MM.1S (cell line): ENCODE measurements around the gene CDH1.

Experiments
- DNase-seq: peaks from one replicate; pipeline ENCODE4 v3.0.0-alpha.2; 2015
- H2AFZ ChIP-seq: fragments of 300-600 bp; sonication (generic); 2 replicates; pipeline ENCODE4 v1.6.0; 2016; ENCODE audit warnings: antibody characterized with exemption, low read length
- H3F3A ChIP-seq: fragments of 300-600 bp; sonication (generic); 2 replicates; pipeline ENCODE4 v1.6.1; 2016; ENCODE audit warnings: mild to moderate bottlenecking, antibody characterized with exemption, low read length, moderate library complexity, mixed read lengths; ENCODE audit not compliant: insufficient read depth
- H3K27ac ChIP-seq: fragments of 300-600 bp; sonication (generic); 2 replicates; pipeline ENCODE4 v1.5.1; 2016; ENCODE audit warnings: mild to moderate bottlenecking, low read length
- H3K27me3 ChIP-seq: fragments of 300-600 bp; sonication (generic); replicated peaks from 2 replicates; pipeline ENCODE4 v1.6.0; 2016; ENCODE audit warnings: low read length; ENCODE audit not compliant: insufficient read depth
- H3K36me3 ChIP-seq: fragments of 300-600 bp; sonication (generic); replicated peaks from 2 replicates; pipeline ENCODE4 v1.6.1; 2016; ENCODE audit warnings: mild to moderate bottlenecking, low read length, mixed read lengths; ENCODE audit not compliant: insufficient read depth
- H3K4me1 ChIP-seq: fragments of 300-600 bp; sonication (generic); 2 replicates; pipeline ENCODE4 v1.6.1; 2016; ENCODE audit warnings: low read length, mixed read lengths
- H3K4me2 ChIP-seq: fragments of 300-600 bp; sonication (generic); 2 replicates; pipeline ENCODE4 v1.6.0; 2016; ENCODE audit warnings: low read depth, low read length
- H3K4me3 ChIP-seq: fragments of 300-600 bp; sonication (generic); 2 replicates; pipeline ENCODE4 v1.5.1; 2016; ENCODE audit warnings: low read length, mixed read lengths
- H3K79me2 ChIP-seq: fragments of 300-600 bp; sonication (generic); 2 replicates; pipeline ENCODE4 v1.6.1; 2016; ENCODE audit warnings: mixed run types, low read length, mixed read lengths
- H3K9ac ChIP-seq: fragments of 300-600 bp; sonication (generic); 2 replicates; pipeline ENCODE4 v1.6.1; 2016; ENCODE audit warnings: low read length, mixed read lengths
- H3K9me2 ChIP-seq: fragments of 300-600 bp; sonication (generic); replicated peaks from 2 replicates; pipeline ENCODE4 v1.6.1; 2016; ENCODE audit warnings: mild to moderate bottlenecking, low read length, mixed read lengths; ENCODE audit not compliant: insufficient read depth
- H3K9me3 ChIP-seq: fragments of 300-600 bp; sonication (generic); replicated peaks from 2 replicates; pipeline ENCODE4 v1.6.1; 2016; ENCODE audit warnings: mild to moderate bottlenecking, low read length, mixed read lengths; ENCODE audit not compliant: insufficient read depth
- H4K20me1 ChIP-seq: fragments of 300-600 bp; sonication (generic); 2 replicates; pipeline ENCODE4 v1.6.1; 2016; ENCODE audit warnings: mild to moderate bottlenecking, low read length, moderate library complexity, mixed read lengths; ENCODE audit not compliant: insufficient read depth
- EZH2 ChIP-seq: fragments of 300-600 bp; sonication (generic); optimal IDR thresholded peaks from 2 replicates; pipeline ENCODE3; 2017; ENCODE audit warnings: low read depth, mild to moderate bottlenecking, antibody characterized with exemption, low read length, mixed read lengths
- EZH2phosphoT487 ChIP-seq: fragments of 300-600 bp; sonication (generic); IDR thresholded peaks from 2 replicates; pipeline ENCODE4 v1.6.1; 2018; ENCODE audit warnings: antibody characterized with exemption, low read length
- TF ChIP-seq, protein P1 (sequence below): fragments of 300-600 bp; sonication (generic); IDR thresholded peaks from 2 replicates; pipeline ENCODE4 v1.5.1; 2016; ENCODE audit warnings: antibody characterized with exemption, low read length, mixed read lengths

CDH1 gene

DNA sequence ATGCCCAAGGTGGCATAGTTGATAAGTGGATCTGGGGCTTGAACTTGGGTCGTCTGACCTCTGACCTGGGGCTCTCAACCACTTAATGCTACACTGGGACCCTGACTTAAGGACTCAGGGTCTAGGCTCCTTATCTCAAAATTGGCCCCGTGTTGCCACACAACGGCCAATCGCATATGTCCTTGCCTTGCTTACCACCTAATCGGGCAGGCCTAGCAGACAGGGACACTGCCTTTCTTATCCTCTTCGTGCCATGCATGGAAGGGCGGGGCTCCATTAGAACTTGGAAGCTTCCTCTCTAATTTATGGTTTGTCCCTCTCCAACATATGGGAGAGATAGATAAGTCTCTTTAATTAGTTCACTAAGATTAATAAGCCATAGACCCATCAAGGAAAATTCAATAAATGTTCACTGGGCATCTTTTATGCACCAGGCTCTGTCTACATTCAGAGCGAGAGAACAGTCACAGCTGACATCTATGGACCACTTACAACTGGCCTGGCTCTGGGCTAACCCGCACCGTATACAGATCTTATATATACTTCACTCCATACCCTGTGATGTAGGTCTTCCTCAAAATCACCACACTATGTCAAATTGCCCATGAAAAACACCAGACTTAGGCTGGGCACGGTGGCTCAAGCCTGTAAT is 35.1 kb downstream of the CDH1 start:
- no peaks in the 10 kb centered on the region for H3K9me3 ChIP-seq
- H3K27ac ChIP-seq = no peak overlapping the region
- TF ChIP-seq, protein P1, sequence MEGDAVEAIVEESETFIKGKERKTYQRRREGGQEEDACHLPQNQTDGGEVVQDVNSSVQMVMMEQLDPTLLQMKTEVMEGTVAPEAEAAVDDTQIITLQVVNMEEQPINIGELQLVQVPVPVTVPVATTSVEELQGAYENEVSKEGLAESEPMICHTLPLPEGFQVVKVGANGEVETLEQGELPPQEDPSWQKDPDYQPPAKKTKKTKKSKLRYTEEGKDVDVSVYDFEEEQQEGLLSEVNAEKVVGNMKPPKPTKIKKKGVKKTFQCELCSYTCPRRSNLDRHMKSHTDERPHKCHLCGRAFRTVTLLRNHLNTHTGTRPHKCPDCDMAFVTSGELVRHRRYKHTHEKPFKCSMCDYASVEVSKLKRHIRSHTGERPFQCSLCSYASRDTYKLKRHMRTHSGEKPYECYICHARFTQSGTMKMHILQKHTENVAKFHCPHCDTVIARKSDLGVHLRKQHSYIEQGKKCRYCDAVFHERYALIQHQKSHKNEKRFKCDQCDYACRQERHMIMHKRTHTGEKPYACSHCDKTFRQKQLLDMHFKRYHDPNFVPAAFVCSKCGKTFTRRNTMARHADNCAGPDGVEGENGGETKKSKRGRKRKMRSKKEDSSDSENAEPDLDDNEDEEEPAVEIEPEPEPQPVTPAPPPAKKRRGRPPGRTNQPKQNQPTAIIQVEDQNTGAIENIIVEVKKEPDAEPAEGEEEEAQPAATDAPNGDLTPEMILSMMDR = no peak
- TF ChIP-seq EZH2 (no peak), EZH2phosphoT487 (no peak)
- H3K9ac ChIP-seq = no peak overlapping the region
- H3K9me2 ChIP-seq = no peaks in the 10 kb centered on the region
- peaks cover 7% of the 10 kb centered on the region for H3K4me1 ChIP-seq
- no peak overlapping the region for H3K4me3 ChIP-seq
- no peaks in the 10 kb centered on the region for H3K36me3 ChIP-seq
- no peak overlapping the region for H3K4me2 ChIP-seq
- no peak for DNase-seq
- H2AFZ ChIP-seq = no peak overlapping the region
- peaks cover 11% of the 10 kb centered on the region; the same call in 1 of the 2 replicates for H3F3A ChIP-seq
- peaks cover 53% of the 10 kb centered on the region for H3K27me3 ChIP-seq
- H3K79me2 ChIP-seq = no peaks in the 10 kb centered on the region
- no peaks in the 10 kb centered on the region for H4K20me1 ChIP-seq

- Histone ChIP-seq H3K27ac (no peak overlapping the region), H3K4me1 (peaks cover 7% of the 10 kb centered on the region), H3K9me3 (no peaks in the 10 kb centered on the region), H3K9ac (no peak overlapping the region), H2AFZ (no peak overlapping the region), H3K4me3 (no peak overlapping the region), H3K9me2 (no peaks in the 10 kb centered on the region), H3K27me3 (peaks cover 53% of the 10 kb centered on the region), H3K36me3 (no peaks in the 10 kb centered on the region), H3K79me2 (no peaks in the 10 kb centered on the region), H3F3A (peaks cover 11% of the 10 kb centered on the region; the same call in 1 of the 2 replicates), H3K4me2 (no peak overlapping the region), H4K20me1 (no peaks in the 10 kb centered on the region)
- DNase-seq = no peak
- TF ChIP-seq EZH2phosphoT487 (no peak), EZH2 (no peak)
- TF ChIP-seq, protein P1 = no peak
These were observed 35.8 kb downstream of the CDH1 start for GRCh38 chr16:68772871-68773270.

DNA sequence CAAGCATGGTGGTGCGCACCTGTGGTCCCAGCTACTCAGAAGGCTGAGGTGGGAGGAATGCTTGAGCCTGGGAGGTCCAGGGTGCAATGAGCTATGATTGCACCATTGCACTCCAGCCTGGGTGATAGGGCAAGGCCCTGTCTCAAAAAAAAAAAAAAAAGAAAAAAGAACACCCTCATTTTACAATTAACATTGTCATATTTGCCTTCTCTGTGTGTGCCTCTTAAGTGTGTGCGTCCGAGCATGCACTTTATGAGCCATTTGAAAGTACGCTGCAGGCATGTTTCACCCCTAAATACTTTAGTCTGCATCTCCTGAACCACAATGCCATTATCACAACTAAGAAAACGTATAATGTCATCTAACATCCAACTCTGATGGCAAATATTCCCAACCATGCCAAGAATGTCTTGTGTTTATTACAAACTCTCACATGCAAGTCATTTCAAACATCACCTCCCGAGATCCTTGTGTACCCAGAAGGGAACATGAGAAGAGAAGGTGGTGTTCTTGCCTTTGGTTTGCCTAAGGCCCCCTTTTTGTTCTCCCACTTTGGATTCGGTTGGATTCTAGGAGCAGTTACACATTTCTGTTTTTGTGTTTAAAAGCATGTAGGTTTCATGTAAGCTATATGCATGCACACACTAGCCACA is 38.0 kb downstream of the CDH1 start:
- Histone ChIP-seq H3K27ac (no peak overlapping the region), H3K4me2 (no peak overlapping the region), H3K27me3 (peaks cover 68% of the 10 kb centered on the region), H3K4me1 (peaks cover 7% of the 10 kb centered on the region), H3K36me3 (no peaks in the 10 kb centered on the region), H3K9me2 (no peaks in the 10 kb centered on the region), H3K79me2 (no peaks in the 10 kb centered on the region), H3K4me3 (no peak overlapping the region), H3K9ac (no peak overlapping the region), H2AFZ (no peak overlapping the region), H4K20me1 (no peaks in the 10 kb centered on the region), H3K9me3 (no peaks in the 10 kb centered on the region), H3F3A (peaks cover 11% of the 10 kb centered on the region; the same call in 1 of the 2 replicates)
- no peak for DNase-seq
- no peak for TF ChIP-seq EZH2phosphoT487
- TF ChIP-seq, protein P1 = no peak
- TF ChIP-seq EZH2 = no peak
